ENCODE measurements around the gene SPHK2.

GRCh38 chr19:48625891-48626327 is 6.6 kb downstream of the SPHK2 start:
- TF ChIP-seq CTCF (IDR thresholded peaks at IDR 0.05), result no peak
- TF ChIP-seq POLR2A (IDR thresholded peaks at IDR 0.05), result no peak

Data from ovary (tissue), 3 donors.